Measurements from ENCODE around the gene CLIP3. TPM values are rescaled to one million over a fixed set of nuclear protein-coding genes. Genes with fewer than 3 reads are reported as not detected.
"Not testable (repeated sequence)": the region's sequence is repeated elsewhere in the genome, so short reads cannot be mapped to it uniquely, and the experiment has no call there.

The CLIP3 gene
- total and polyA plus RNA-seq, 11 donors, result 1.3 to 8.0 (median 2.8) TPM

DNA sequence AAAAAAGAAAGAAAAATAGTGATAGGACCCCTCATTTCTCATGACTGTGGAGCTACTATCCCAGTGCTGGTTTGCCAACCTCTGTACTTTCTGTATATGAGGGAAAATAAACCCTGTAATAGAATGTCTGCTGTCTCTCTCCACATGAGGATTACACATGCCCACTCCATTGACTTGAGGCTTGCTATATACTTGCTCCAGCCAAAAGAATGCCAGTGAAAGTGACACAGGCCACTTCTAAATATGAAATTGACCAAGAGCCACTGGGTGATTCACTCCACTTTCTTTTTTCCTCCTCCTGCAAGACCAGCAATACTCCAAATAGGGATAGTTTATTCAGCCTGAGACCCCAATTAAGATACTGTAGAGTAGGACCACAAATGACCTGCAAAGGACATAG lies 15.2 kb upstream of the CLIP3 start:
- H3K27ac ChIP-seq, result peak overlapping the region in 1 of 12 donors; percentile 64
- no peak overlapping the region for H3K4me3 ChIP-seq
- no peaks in the 10 kb centered on the region for H3K36me3 ChIP-seq
- TF ChIP-seq POLR2A (IDR thresholded peaks at IDR 0.05), result no peak
- TF ChIP-seq CTCF (IDR thresholded peaks at IDR 0.05), result no peak
- no peaks in the 10 kb centered on the region for H3K27me3 ChIP-seq
- H3K9me3 ChIP-seq, result no peaks in the 10 kb centered on the region
- intact Hi-C loops (cut with DNase I), result no loop called here
- ATAC-seq, result no peak
- DNase-seq, result no peak
- H3K4me1 ChIP-seq, result peaks cover 0 to 3% (median under 1%) of the 10 kb centered on the region in 12 donors

DNA sequence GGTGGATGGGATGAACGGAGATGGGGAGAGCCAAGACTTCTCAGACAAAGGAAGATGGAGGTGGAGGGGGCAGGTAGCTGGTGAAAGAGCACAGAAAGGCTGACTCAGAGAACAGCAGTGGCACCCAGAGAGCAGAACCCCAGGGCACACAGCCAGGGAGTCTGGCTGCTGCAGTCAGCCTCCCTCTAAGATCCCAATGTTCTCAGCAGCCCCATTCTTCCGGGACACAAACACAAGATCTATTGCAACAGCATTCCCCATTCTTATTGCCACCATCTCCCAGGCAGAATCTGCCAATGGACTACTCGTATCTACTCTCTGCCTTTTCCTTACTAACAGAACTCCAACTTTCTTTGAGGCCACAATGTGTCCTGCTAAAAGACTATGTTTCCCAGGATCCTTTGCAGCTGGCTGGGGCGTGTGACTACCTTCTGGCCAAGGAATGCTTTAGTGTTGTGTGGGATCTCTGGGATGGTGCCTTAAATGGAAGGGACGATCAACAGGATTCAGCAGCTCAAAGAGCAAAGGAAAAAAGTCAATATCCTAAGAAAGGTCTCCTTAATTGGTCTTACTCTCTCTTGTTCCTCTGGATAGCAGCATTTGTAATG lies 13.9 kb upstream of the CLIP3 start:
- intact Hi-C loops (cut with DNase I), result no loop called here
- Histone ChIP-seq H3K4me1 (peaks cover 0 to 6% (median 0%) of the 10 kb centered on the region in 12 donors), H3K4me3 (no peak overlapping the region), H3K9me3 (no peaks in the 10 kb centered on the region), H3K27ac (peak overlapping the region in 1 of 12 donors; percentile 64), H3K27me3 (no peaks in the 10 kb centered on the region), H3K36me3 (no peaks in the 10 kb centered on the region)
- ATAC-seq (no peak), DNase-seq (no peak)
- WGBS, 4 donors, result 89 to 95% (median 92%) methylated on average over 5 of the region's 5 CpGs
- TF ChIP-seq POLR2A (IDR thresholded peaks at IDR 0.05) (no peak), CTCF (IDR thresholded peaks at IDR 0.05) (no peak)

- Histone ChIP-seq H3K36me3 (peaks cover 0 to 6% (median 4%) of the 10 kb centered on the region in 9 donors), H3K27me3 (no peaks in the 10 kb centered on the region), H3K9me3 (no peaks in the 10 kb centered on the region), H3K4me1 (peaks cover 0 to 7% (median 0%) of the 10 kb centered on the region in 12 donors), H3K4me3 (no peak overlapping the region), H3K27ac (peak overlapping the region in 1 of 12 donors; percentile 64)
- TF ChIP-seq POLR2A (IDR thresholded peaks at IDR 0.05) (no peak), CTCF (IDR thresholded peaks at IDR 0.05) (no peak)
- ATAC-seq (no peak), DNase-seq (no peak)
- 84 to 97% (median 94%) methylated on average over 2 of the region's 2 CpGs for WGBS, 4 donors
- intact Hi-C loops (cut with DNase I), result no loop called here
Observed at GRCh38 chr19:36043952-36044351, 11.3 kb upstream of the CLIP3 start.

GRCh38 chr19:36041831-36042230 lies 9.2 kb upstream of the CLIP3 start:
- intact Hi-C loops (cut with DNase I), result no loop called here

GRCh38 chr19:36041092-36041491 lies 8.4 kb upstream of the CLIP3 start:
- Histone ChIP-seq H3K36me3 (peaks cover 0 to 19% (median 8%) of the 10 kb centered on the region in 9 donors), H3K27ac (peak overlapping the region in 1 of 12 donors; percentile 64)
- intact Hi-C loops (cut with DNase I); H3K4me3 ChIP-seq; DNase-seq; ATAC-seq; H3K4me1 ChIP-seq; H3K9me3 ChIP-seq; H3K27me3 ChIP-seq: not testable (repeated sequence)
- 91 to 94% (median 92%) methylated on average over 6 of the region's 6 CpGs for WGBS, 4 donors

More at GRCh38 chr19:36041831-36042230, 9.2 kb upstream of the CLIP3 start:
- Histone ChIP-seq H3K4me1 (peaks cover 0 to 7% (median 0%) of the 10 kb centered on the region in 12 donors), H3K9me3 (no peaks in the 10 kb centered on the region), H3K4me3 (no peak overlapping the region), H3K36me3 (peaks cover 0 to 19% (median 8%) of the 10 kb centered on the region in 9 donors), H3K27ac (peak overlapping the region in 1 of 12 donors; percentile 64), H3K27me3 (no peaks in the 10 kb centered on the region)
- no peak for TF ChIP-seq POLR2A (IDR thresholded peaks at IDR 0.05)
- TF ChIP-seq CTCF (IDR thresholded peaks at IDR 0.05), result no peak
- ATAC-seq (peak in 3 of 4 donors; percentile 42 to 70 (median 64)), DNase-seq (no peak)
- WGBS, 4 donors, result 18 to 25% (median 20%) methylated on average over 3 of the region's 3 CpGs

All from heart left ventricle (tissue), 16 donors.